Heart left ventricle (tissue), 13 donors: Measurements from ENCODE around the gene UQCC5.

Experiments
- POLR2A ChIP-seq, 2 donors: fragments of 450-650 bp; IDR thresholded peaks; one replicate each; pipeline ENCODE4 v1.6.1; 2017; ENCODE audit warnings: antibody characterized with exemption in 2 of 2, mild to moderate bottlenecking in 2 of 2, moderate library complexity in 2 of 2
- TF ChIP-seq, protein P1 (sequence below), 12 donors: fragments of 200-600 bp; sonication (generic) in 4 of 12; IDR thresholded peaks; one replicate each; pipeline versions ENCODE4 v1.5.0 to v1.8.0; 2018 to 2022; ENCODE audit warnings: antibody characterized with exemption in 12 of 12, mild to moderate bottlenecking in 5 of 12
- donor health status: ischemic (EF 13 %, LVEDD 7.1; RV severe dilation, severe dysfunction).
- donor health status: DM: no; HTN: yes; CAD: no.
- donor health status: DM: no; HTN: no; CAD: no.
- donor health status: ischemic (EF 25% LVEDD 6.9; RV normal size, moderate dysfunction).
- donor health status: ischemic (EF 25% LVEDD 5.7; RV mildly dilated, moderate dysfunction).
- donor health status: ischemic (EF 35%, LVEDD 5.7; RV mildly dilated, moderate dysfunction).
- donor health status: nonischemic (EF 11% LVEDD 7.7; RV severe dilation, severe dysfunction).
- donor health status: DM: yes; HTN: yes; CAD: no.
- donor health status: PGD.
- donor health status: ischemic (EF 29% LVEDD 5.4; RV normal size, mild dysfunction).
- donor health status: nonischemic (EF 23%, LVEDD 6.1; RV moderate dilation, normal function).

DNA sequence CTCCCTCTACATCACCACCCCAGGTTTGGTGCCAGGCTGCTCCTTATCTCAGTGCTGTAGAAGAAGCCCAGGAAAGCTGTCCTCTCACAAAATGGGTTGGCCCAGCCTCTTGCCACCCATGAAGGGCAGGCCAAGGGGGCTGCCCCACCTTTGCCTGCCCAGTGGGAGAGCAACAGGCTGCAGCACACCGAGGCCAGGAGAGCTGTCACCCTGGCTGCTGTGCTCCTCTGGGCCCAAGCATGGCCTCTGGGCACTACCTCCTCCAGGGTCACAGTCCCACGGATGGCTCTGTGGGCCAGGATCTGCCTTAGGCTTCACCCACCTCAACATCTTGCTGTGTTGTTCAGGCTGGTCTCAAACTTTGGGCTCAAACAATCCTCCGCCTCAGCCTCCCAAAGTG is 47.7 kb upstream of the UQCC5 start:
- no peak for TF ChIP-seq POLR2A (IDR thresholded peaks at IDR 0.05)
- TF ChIP-seq, protein P1, sequence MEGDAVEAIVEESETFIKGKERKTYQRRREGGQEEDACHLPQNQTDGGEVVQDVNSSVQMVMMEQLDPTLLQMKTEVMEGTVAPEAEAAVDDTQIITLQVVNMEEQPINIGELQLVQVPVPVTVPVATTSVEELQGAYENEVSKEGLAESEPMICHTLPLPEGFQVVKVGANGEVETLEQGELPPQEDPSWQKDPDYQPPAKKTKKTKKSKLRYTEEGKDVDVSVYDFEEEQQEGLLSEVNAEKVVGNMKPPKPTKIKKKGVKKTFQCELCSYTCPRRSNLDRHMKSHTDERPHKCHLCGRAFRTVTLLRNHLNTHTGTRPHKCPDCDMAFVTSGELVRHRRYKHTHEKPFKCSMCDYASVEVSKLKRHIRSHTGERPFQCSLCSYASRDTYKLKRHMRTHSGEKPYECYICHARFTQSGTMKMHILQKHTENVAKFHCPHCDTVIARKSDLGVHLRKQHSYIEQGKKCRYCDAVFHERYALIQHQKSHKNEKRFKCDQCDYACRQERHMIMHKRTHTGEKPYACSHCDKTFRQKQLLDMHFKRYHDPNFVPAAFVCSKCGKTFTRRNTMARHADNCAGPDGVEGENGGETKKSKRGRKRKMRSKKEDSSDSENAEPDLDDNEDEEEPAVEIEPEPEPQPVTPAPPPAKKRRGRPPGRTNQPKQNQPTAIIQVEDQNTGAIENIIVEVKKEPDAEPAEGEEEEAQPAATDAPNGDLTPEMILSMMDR (IDR thresholded peaks at IDR 0.05), result no peak
